HepG2 (cell line): ENCODE measurements around the gene CYP26A1. TPM values are rescaled to one million over a fixed set of nuclear protein-coding genes. Genes with fewer than 3 reads are reported as not detected.

ENCODE experiments used
- ATAC-seq: fragments of 200-7000 bp; cut with Tn5 transposase; 3 replicates; pipeline ENCODE4 v1.9.1; 2020; ENCODE audit warnings: mild to moderate bottlenecking, moderate library complexity
- BruUV-seq: library from RNA; stranded (reverse); fragments of 400-500 nt; replicated peaks from 2 replicates; lab custom pipeline; 2021; lab: Mats Ljungman, UMichigan
- CTCF ChIA-PET: fragments of 300-600 bp; formaldehyde crosslinking; extraction: SDS; loops from one replicate; lab custom pipeline; 2021; ENCODE audit warnings: low total read pairs, inconsistent platforms, low intra/inter-chr PET ratio; lab: Yijun Ruan, JAX
- POLR2A ChIA-PET: fragments of 350-600 bp; sonication (Branson Sonifier 250); formaldehyde crosslinking; loops from one replicate; lab custom pipeline; 2020; ENCODE audit warnings: antibody characterized with exemption, inconsistent platforms; lab: Yijun Ruan, JAX
- DNase-seq: peaks from one replicate; pipeline ENCODE4 v3.0.0-alpha.2; 2015; ENCODE audit warnings: low spot score
- FAIRE-seq: peaks from 3 replicates; lab custom pipeline; 2011; peaks lifted over from hg19 to GRCh38; lab: Jason Lieb, UNC
- H2AFZ ChIP-seq: one replicate; pipeline ENCODE4 v1.6.1; 2011; ENCODE audit warnings: low read length, inconsistent platforms
- H3K27ac ChIP-seq: fragments of 300-600 bp; 3 replicates; pipeline ENCODE4 v1.8.0; 2011; ENCODE audit warnings: mixed run types, mild to moderate bottlenecking, mixed read lengths, low read length, inconsistent platforms; ENCODE audit not compliant: insufficient read depth; ENCODE audit errors: extremely low read length
- H3K27me3 ChIP-seq, 2 experiments: fragments of 200-600 bp in 1 of 2; 2 replicates in 1 of 2; 3 replicates in 1 of 2; pipeline versions ENCODE4 v1.6.0 to v1.8.0; 2011; ENCODE audit warnings: low read length in 2 of 2, mild to moderate bottlenecking in 2 of 2, moderate library complexity in 2 of 2, inconsistent platforms in 1 of 2; ENCODE audit not compliant: insufficient read depth in 2 of 2, control insufficient read depth in 1 of 2
- H3K36me3 ChIP-seq, 2 experiments: fragments of 200-600 bp in 1 of 2; replicated peaks in 1 of 2; 2 replicates in 1 of 2; 3 replicates in 1 of 2; pipeline versions ENCODE4 v1.5.1 to v1.8.0; 2011; ENCODE audit warnings: low read length in 2 of 2, inconsistent platforms in 1 of 2; ENCODE audit not compliant: insufficient read depth in 2 of 2, control insufficient read depth in 1 of 2
- H3K4me1 ChIP-seq: 2 replicates; pipeline ENCODE4 v1.5.1; 2012; ENCODE audit warnings: low read length, inconsistent platforms; ENCODE audit not compliant: insufficient read depth
- H3K4me2 ChIP-seq: 2 replicates; pipeline ENCODE4 v1.6.0; 2011; ENCODE audit warnings: low read depth, low read length, inconsistent platforms
- H3K4me3 ChIP-seq, 3 experiments: fragments of 200-600 bp in 1 of 3; sonication (generic), shearing (Covaris generic) in 1 of 3; replicated peaks in 1 of 3; 2 replicates each; pipeline ENCODE4 v1.5.1; 2011 to 2016; ENCODE audit warnings: low read length in 3 of 3, inconsistent platforms in 2 of 3, low read depth in 2 of 3, mild to moderate bottlenecking in 2 of 3, control low read depth in 1 of 3, mixed read lengths in 1 of 3; ENCODE audit not compliant: insufficient read depth in 1 of 3
- H3K79me2 ChIP-seq: one replicate; pipeline ENCODE4 v1.6.1; 2011; ENCODE audit warnings: low read length, inconsistent platforms; ENCODE audit not compliant: insufficient read depth
- H3K9ac ChIP-seq: 2 replicates; pipeline ENCODE4 v1.6.0; 2011; ENCODE audit warnings: mild to moderate bottlenecking, low read depth, low read length, inconsistent platforms; ENCODE audit not compliant: insufficient read depth
- H3K9me3 ChIP-seq: 2 replicates; pipeline ENCODE4 v1.5.1; 2012; ENCODE audit warnings: mild to moderate bottlenecking, low read length
- H4K20me1 ChIP-seq: 2 replicates; pipeline ENCODE4 v1.6.0; 2011; ENCODE audit warnings: inconsistent platforms, mild to moderate bottlenecking, low read length, moderate library complexity; ENCODE audit not compliant: insufficient read depth
- DMAP1 ChIP-seq: IDR thresholded peaks from 2 replicates; pipeline ENCODE4 v1.6.1; 2016
- KLF11 ChIP-seq: IDR thresholded peaks from 2 replicates; pipeline ENCODE4 v1.6.1; 2016; ENCODE audit warnings: missing compliant biosample characterization
- MAZ ChIP-seq, 2 experiments: sonication (generic) in 1 of 2; formaldehyde crosslinking in 1 of 2; IDR thresholded peaks; 2 replicates each; pipeline versions ENCODE4 v1.5.0 to v1.6.1; 2012 to 2020; ENCODE audit warnings: low read depth in 2 of 2, mild to moderate bottlenecking in 2 of 2, borderline replicate concordance in 1 of 2, improper control_type of control experiment in 1 of 2, low read length in 1 of 2, missing genetic modification reagents in 1 of 2, moderate library complexity in 1 of 2
- ZNF589 ChIP-seq: sonication (generic); formaldehyde crosslinking; conservative IDR thresholded peaks from 2 replicates; pipeline ENCODE4 v1.8.0; 2022; ENCODE audit warnings: mild to moderate bottlenecking, moderate library complexity, missing genetic modification reagents
- ZNF644 ChIP-seq: IDR thresholded peaks from 2 replicates; pipeline ENCODE4 v1.6.1; 2016; ENCODE audit warnings: low read depth
- ZNF766 ChIP-seq: sonication (generic); formaldehyde crosslinking; IDR thresholded peaks from 2 replicates; pipeline ENCODE4 v1.5.0; 2020; ENCODE audit warnings: missing genetic modification reagents, borderline replicate concordance
- ZSCAN21 ChIP-seq: sonication (generic); formaldehyde crosslinking; IDR thresholded peaks from 2 replicates; pipeline ENCODE4 v1.8.0; 2022; ENCODE audit warnings: mild to moderate bottlenecking, missing genetic modification reagents, moderate library complexity, borderline replicate concordance
- WGBS: methylation state at CpG from one replicate; pipeline ENCODE4 v1.1.6; 2017; ENCODE audit warnings: low lambda C conversion rate; 5-methylcytosine and 5-hydroxymethylcytosine counted together
- in situ Hi-C: cut with HindIII; loops from 2 replicates; pipeline ENCODE4 v1.10.0; 2017; ENCODE audit warnings: low pct_unique_long_range_greater_than_20kb; ENCODE audit not compliant: extremely low pct_ligation_motif_present
- intact Hi-C: fragments of 100-400 bp; cut with micrococcal nuclease; formaldehyde crosslinking; loops from one replicate; pipeline ENCODE4 v1.10.0; 2022; ENCODE audit not compliant: unreplicated experiment
- polyA plus RNA-seq, 8 experiments: library from polyadenylated mRNA; depleted of rRNA in 3 of 8; stranded (reverse) in 7 of 8; unstranded in 1 of 8; fragments of >200 nt; fragmentation: Illumina TruSeq in 4 of 8; extraction: Trizol in 4 of 8; gene quantifications; 2 replicates each; pipeline versions ENCODE4 v1.2.1 to v1.2.3, GENCODE V29; 2011 to 2016; ENCODE audit warnings: low read depth in 4 of 8, missing spikeins in 1 of 8, mixed read lengths in 1 of 8; ENCODE audit not compliant: insufficient read depth in 1 of 8
- total RNA-seq, 5 experiments: library from RNA; depleted of rRNA; stranded (reverse); fragments of >200 nt; fragmentation: Illumina TruSeq; extraction: Trizol; gene quantifications; 2 replicates each; pipeline ENCODE4 v1.2.3, GENCODE V29; 2016; ENCODE audit warnings: low read depth in 1 of 5
- TF ChIP-seq, protein P1 (sequence below): sonication (generic); formaldehyde crosslinking; IDR thresholded peaks from 2 replicates; pipeline ENCODE4 v1.5.1; 2020; ENCODE audit warnings: missing genetic modification reagents, mild to moderate bottlenecking, borderline replicate concordance
- TF ChIP-seq, protein P2 (sequence below): sonication (generic); formaldehyde crosslinking; IDR thresholded peaks from 2 replicates; pipeline ENCODE4 v1.4.0; 2020; ENCODE audit warnings: low read depth, mild to moderate bottlenecking, missing genetic modification reagents

CYP26A1 gene
- total and polyA plus RNA-seq, 2 of the 13 experiments (the other 11 are each of a cell fraction or from before 2014, with no cell fraction given): 0.15 TPM; not detected in 1

DNA sequence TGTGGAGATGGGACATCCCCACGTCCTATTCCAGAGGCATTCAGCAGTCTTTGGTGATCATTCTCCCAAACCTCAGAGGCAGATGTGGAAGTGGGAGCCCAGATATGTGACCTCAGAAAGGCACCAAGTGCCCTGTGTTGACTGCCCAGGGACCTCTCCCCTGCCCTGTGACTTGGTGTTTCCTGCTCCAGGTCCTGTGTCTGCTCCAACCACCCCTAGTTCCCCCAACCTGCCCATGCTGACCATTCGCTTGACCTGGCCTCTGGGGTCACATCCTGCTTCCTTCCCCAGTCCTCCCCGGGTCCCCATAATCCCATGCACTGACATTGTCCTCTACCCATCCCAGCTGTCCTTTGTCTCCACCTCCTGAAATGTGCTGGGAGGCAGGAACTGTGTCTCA is 7.6 kb downstream of the CYP26A1 start (continued):
- TF ChIP-seq, protein P1, sequence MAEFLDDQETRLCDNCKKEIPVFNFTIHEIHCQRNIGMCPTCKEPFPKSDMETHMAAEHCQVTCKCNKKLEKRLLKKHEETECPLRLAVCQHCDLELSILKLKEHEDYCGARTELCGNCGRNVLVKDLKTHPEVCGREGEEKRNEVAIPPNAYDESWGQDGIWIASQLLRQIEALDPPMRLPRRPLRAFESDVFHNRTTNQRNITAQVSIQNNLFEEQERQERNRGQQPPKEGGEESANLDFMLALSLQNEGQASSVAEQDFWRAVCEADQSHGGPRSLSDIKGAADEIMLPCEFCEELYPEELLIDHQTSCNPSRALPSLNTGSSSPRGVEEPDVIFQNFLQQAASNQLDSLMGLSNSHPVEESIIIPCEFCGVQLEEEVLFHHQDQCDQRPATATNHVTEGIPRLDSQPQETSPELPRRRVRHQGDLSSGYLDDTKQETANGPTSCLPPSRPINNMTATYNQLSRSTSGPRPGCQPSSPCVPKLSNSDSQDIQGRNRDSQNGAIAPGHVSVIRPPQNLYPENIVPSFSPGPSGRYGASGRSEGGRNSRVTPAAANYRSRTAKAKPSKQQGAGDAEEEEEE (CRISPR knock-in tag): no peak
- TF ChIP-seq MAZ (IDR thresholded peaks at IDR 0.05; ENCODE audit: borderline replicate concordance, low read depth, low read length) (no peak), MAZ (CRISPR knock-in tag; IDR thresholded peaks at IDR 0.05; ENCODE audit: low read depth) (no peak), DMAP1 (CRISPR knock-in tag) (no peak)
- TF ChIP-seq, all 625 proteins: peak for 0

DNA sequence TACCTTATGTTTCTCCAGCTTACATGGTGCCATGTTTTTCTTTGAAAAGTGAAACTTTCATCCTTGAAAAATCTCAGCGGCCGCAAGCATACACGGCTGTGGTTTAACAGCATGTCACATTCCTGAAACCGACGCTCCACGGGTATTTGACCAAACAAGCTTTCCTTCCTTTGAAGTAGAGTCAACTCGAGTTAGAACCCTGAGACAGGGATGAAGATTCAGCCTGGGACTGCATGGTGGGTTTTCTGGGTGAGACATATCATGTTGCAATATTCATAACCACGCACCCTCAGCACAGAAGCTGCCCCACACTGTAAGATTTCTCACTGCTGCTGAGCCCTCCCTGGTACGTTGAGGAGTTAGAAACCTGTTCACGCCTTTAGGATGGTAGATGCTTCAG is 8.1 kb downstream of the CYP26A1 start:
- no peak overlapping the region for H3K9ac ChIP-seq
- CTCF ChIA-PET: interaction anchor here (3.5 kb wide), 1 partner anchor 207 kb away, joined by 20 read pairs; no protein-coding TSS in a partner anchor
- in situ Hi-C loops: loop anchor here (5.0 kb wide), 1 partner anchor 270 kb away; no protein-coding TSS in a partner anchor

More for the DNA sequence above, 8.1 kb downstream of the CYP26A1 start:
- H3K27ac ChIP-seq: no peak overlapping the region
- POLR2A ChIA-PET: no interaction called here
- H4K20me1 ChIP-seq: no peaks in the 10 kb centered on the region
- H3K4me3 ChIP-seq: no peak overlapping the region
- H2AFZ ChIP-seq: no peak overlapping the region
- intact Hi-C loops: no loop called here
- H3K36me3 ChIP-seq: no peaks in the 10 kb centered on the region
- H3K27me3 ChIP-seq: peaks cover 0 to 5% of the 10 kb centered on the region in 2 experiments; a peak in 1 of 5 replicates
- TF ChIP-seq ZNF766 (CRISPR knock-in tag): no peak
- TF ChIP-seq, protein P2, sequence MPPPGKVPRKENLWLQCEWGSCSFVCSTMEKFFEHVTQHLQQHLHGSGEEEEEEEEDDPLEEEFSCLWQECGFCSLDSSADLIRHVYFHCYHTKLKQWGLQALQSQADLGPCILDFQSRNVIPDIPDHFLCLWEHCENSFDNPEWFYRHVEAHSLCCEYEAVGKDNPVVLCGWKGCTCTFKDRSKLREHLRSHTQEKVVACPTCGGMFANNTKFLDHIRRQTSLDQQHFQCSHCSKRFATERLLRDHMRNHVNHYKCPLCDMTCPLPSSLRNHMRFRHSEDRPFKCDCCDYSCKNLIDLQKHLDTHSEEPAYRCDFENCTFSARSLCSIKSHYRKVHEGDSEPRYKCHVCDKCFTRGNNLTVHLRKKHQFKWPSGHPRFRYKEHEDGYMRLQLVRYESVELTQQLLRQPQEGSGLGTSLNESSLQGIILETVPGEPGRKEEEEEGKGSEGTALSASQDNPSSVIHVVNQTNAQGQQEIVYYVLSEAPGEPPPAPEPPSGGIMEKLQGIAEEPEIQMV (CRISPR knock-in tag): no peak
- no peak for TF ChIP-seq ZNF589
- TF ChIP-seq ZSCAN21 (CRISPR knock-in tag): no peak
- peak; percentile 14; the same call in 1 of the 2 replicates for TF ChIP-seq ZNF644 (CRISPR knock-in tag)
- no peak for TF ChIP-seq KLF11 (CRISPR knock-in tag)
- ATAC-seq (peak; percentile 28), DNase-seq (peak; percentile 46), FAIRE-seq (no peak)
- H3K4me1 ChIP-seq: peaks cover 41% of the 10 kb centered on the region
- H3K9me3 ChIP-seq: no peaks in the 10 kb centered on the region
- H3K4me2 ChIP-seq: peak overlapping the region; percentile 55
- BruUV-seq: no TSS peak
- H3K79me2 ChIP-seq: no peaks in the 10 kb centered on the region
- 11% methylated on average over 10 of the region's 10 CpGs for WGBS
